Measurements from ENCODE around the gene ELFN1.

ELFN1 gene

GRCh38 chr7:1736830-1737229, 66.8 kb downstream of the ELFN1 start:
- no peaks in the 10 kb centered on the region for H3K27me3 ChIP-seq (ENCODE audit: insufficient read depth, low read depth, severe bottlenecking)
- no peak for TF ChIP-seq CTCF (IDR thresholded peaks at IDR 0.05; ENCODE audit: low read depth, low read length)

GRCh38 chr7:1737523-1737922, 67.4 kb downstream of the ELFN1 start:
- Histone ChIP-seq H3K27me3 (ENCODE audit: insufficient read depth, low read depth, severe bottlenecking) (no peaks in the 10 kb centered on the region), H3K4me3 (ENCODE audit: low read depth, low read length) (no peak overlapping the region), H3K27ac (no peak overlapping the region), H3K36me3 (peaks cover 4% of the 10 kb centered on the region), H3K9me3 (ENCODE audit: severe bottlenecking) (no peaks in the 10 kb centered on the region)
- DNase-seq = no peak
- TF ChIP-seq CTCF (IDR thresholded peaks at IDR 0.05; ENCODE audit: low read depth, low read length) = no peak

More at GRCh38 chr7:1736830-1737229, 66.8 kb downstream of the ELFN1 start:
- H3K9me3 ChIP-seq (ENCODE audit: severe bottlenecking) = no peaks in the 10 kb centered on the region
- peaks cover 4% of the 10 kb centered on the region for H3K36me3 ChIP-seq
- no peak for DNase-seq
- no peak overlapping the region for H3K27ac ChIP-seq
- no peak overlapping the region for H3K4me3 ChIP-seq (ENCODE audit: low read depth, low read length)

GRCh38 chr7:1737956-1738355, 67.9 kb downstream of the ELFN1 start:
- no peaks in the 10 kb centered on the region for H3K27me3 ChIP-seq (ENCODE audit: insufficient read depth, low read depth, severe bottlenecking)
- no peak overlapping the region for H3K27ac ChIP-seq
- H3K36me3 ChIP-seq = peaks cover 4% of the 10 kb centered on the region; the same call in 1 of the 2 replicates
- TF ChIP-seq CTCF (IDR thresholded peaks at IDR 0.05; ENCODE audit: low read depth, low read length) = no peak
- no peaks in the 10 kb centered on the region for H3K9me3 ChIP-seq (ENCODE audit: severe bottlenecking)
- no peak overlapping the region for H3K4me3 ChIP-seq (ENCODE audit: low read depth, low read length)
- no peak for DNase-seq

- H3K36me3 ChIP-seq = peaks cover 2% of the 10 kb centered on the region; the same call in 1 of the 2 replicates
- H3K9me3 ChIP-seq (ENCODE audit: severe bottlenecking) = no peaks in the 10 kb centered on the region
- no peaks in the 10 kb centered on the region for H3K27me3 ChIP-seq (ENCODE audit: insufficient read depth, low read depth, severe bottlenecking)
- DNase-seq = no peak
- no peak overlapping the region for H3K27ac ChIP-seq
- no peak overlapping the region for H3K4me3 ChIP-seq (ENCODE audit: low read depth, low read length)
- TF ChIP-seq CTCF (IDR thresholded peaks at IDR 0.05; ENCODE audit: low read depth, low read length) = no peak
Observed at GRCh38 chr7:1738511-1738910, 68.4 kb downstream of the ELFN1 start.

- no peak overlapping the region for H3K27ac ChIP-seq
- H3K27me3 ChIP-seq (ENCODE audit: insufficient read depth, low read depth, severe bottlenecking) = no peaks in the 10 kb centered on the region
- TF ChIP-seq CTCF (IDR thresholded peaks at IDR 0.05; ENCODE audit: low read depth, low read length) = no peak
- no peak overlapping the region for H3K4me3 ChIP-seq (ENCODE audit: low read depth, low read length)
- DNase-seq = no peak
- H3K9me3 ChIP-seq (ENCODE audit: severe bottlenecking) = no peaks in the 10 kb centered on the region
- no peaks in the 10 kb centered on the region; the same call in 1 of the 2 replicates for H3K36me3 ChIP-seq
Observed at GRCh38 chr7:1738956-1739355, 68.9 kb downstream of the ELFN1 start.

GRCh38 chr7:1739593-1739992, 69.5 kb downstream of the ELFN1 start:
- H3K27me3 ChIP-seq (ENCODE audit: insufficient read depth, low read depth, severe bottlenecking) = no peaks in the 10 kb centered on the region
- no peak for DNase-seq
- H3K9me3 ChIP-seq (ENCODE audit: severe bottlenecking) = no peaks in the 10 kb centered on the region
- H3K4me3 ChIP-seq (ENCODE audit: low read depth, low read length) = no peak overlapping the region
- no peak overlapping the region; the same call in 1 of the 2 replicates for H3K27ac ChIP-seq
- TF ChIP-seq CTCF (IDR thresholded peaks at IDR 0.05; ENCODE audit: low read depth, low read length) = no peak
- peaks cover 2% of the 10 kb centered on the region for H3K36me3 ChIP-seq
